HG02884 (cell line): ENCODE data around the gene PHACTR1.

ENCODE experiments used
- ATAC-seq: cut with Tn5 transposase; IDR thresholded peaks from one replicate; pipeline ENCODE4 v1.9.1; 2021; ENCODE audit warnings: mild to moderate bottlenecking, moderate library complexity; ENCODE audit not compliant: unreplicated experiment

The PHACTR1 gene

GRCh38 chr6:13273202-13273930 lies 556.8 kb downstream of the PHACTR1 start:
- ATAC-seq: no peak

GRCh38 chr6:13273931-13274706 lies 557.6 kb downstream of the PHACTR1 start:
- ATAC-seq: peak; percentile 62

- ATAC-seq: no peak
Observed at GRCh38 chr6:13274707-13275434, 558.3 kb downstream of the PHACTR1 start.

- ATAC-seq: no peak
Observed at GRCh38 chr6:13275435-13275989, 558.9 kb downstream of the PHACTR1 start.

- no peak for ATAC-seq
Observed at GRCh38 chr6:13277231-13277630, 560.7 kb downstream of the PHACTR1 start.

- no peak for ATAC-seq
Observed at GRCh38 chr6:13278164-13278563, 561.6 kb downstream of the PHACTR1 start.

GRCh38 chr6:13278991-13279390 lies 562.4 kb downstream of the PHACTR1 start:
- no peak for ATAC-seq

- ATAC-seq: no peak
Observed at GRCh38 chr6:13280254-13280653, 563.7 kb downstream of the PHACTR1 start.

- ATAC-seq: no peak
Observed at GRCh38 chr6:13281686-13282085, 565.1 kb downstream of the PHACTR1 start.

GRCh38 chr6:13282393-13283069 lies 566.0 kb downstream of the PHACTR1 start:
- ATAC-seq: no peak

- ATAC-seq: no peak
Observed at GRCh38 chr6:13283331-13283730, 566.8 kb downstream of the PHACTR1 start.

GRCh38 chr6:13284646-13285045 lies 568.1 kb downstream of the PHACTR1 start:
- no peak for ATAC-seq

- no peak for ATAC-seq
Observed at GRCh38 chr6:13285705-13286104, 569.1 kb downstream of the PHACTR1 start.

- peak; percentile 49 for ATAC-seq
Observed at GRCh38 chr6:13286181-13286580, 569.6 kb downstream of the PHACTR1 start.

- ATAC-seq: no peak
Observed at GRCh38 chr6:13287104-13287503, 570.5 kb downstream of the PHACTR1 start.

GRCh38 chr6:13288481-13288880 lies 571.9 kb downstream of the PHACTR1 start:
- no peak for ATAC-seq

GRCh38 chr6:13288969-13289391 lies 572.4 kb downstream of the PHACTR1 start:
- ATAC-seq: no peak

- no peak for ATAC-seq
Observed at GRCh38 chr6:13289789-13290318, 573.3 kb downstream of the PHACTR1 start.

GRCh38 chr6:13290335-13290734 lies 573.8 kb downstream of the PHACTR1 start:
- ATAC-seq: no peak

- no peak for ATAC-seq
Observed at GRCh38 chr6:13292774-13293173, 576.2 kb downstream of the PHACTR1 start.
